ENCODE results near the gene TANC1. TPM values are rescaled to one million over a fixed set of nuclear protein-coding genes. Genes with fewer than 3 reads are reported as not detected.

TANC1 gene
- total RNA-seq, 2 donors from 2014 or later: 51.8 to 58.9 TPM

- H3K4me3 ChIP-seq: no peak overlapping the region
- H3K9me3 ChIP-seq: no peaks in the 10 kb centered on the region
- H3K4me1 ChIP-seq: peaks cover 0 to 70% of the 10 kb centered on the region in 2 donors
- no peaks in the 10 kb centered on the region for H3K36me3 ChIP-seq
- H3K27me3 ChIP-seq: no peaks in the 10 kb centered on the region
- no peak for DNase-seq (ENCODE audit: low spot score)
- H3K27ac ChIP-seq: peak overlapping the region; percentile 72 to 87
- no peak for TF ChIP-seq CTCF (IDR thresholded peaks at IDR 0.05)
Observed at GRCh38 chr2:159126432-159127022, 158.1 kb downstream of the TANC1 start.

- DNase-seq (ENCODE audit: low spot score): no peak
- Histone ChIP-seq H3K27me3 (no peaks in the 10 kb centered on the region), H3K36me3 (no peaks in the 10 kb centered on the region), H3K4me3 (no peak overlapping the region), H3K4me1 (peaks cover 0 to 79% of the 10 kb centered on the region in 2 donors), H3K27ac (peak overlapping the region; percentile 72 to 89), H3K9me3 (no peaks in the 10 kb centered on the region)
- TF ChIP-seq CTCF (IDR thresholded peaks at IDR 0.05): no peak
Observed at GRCh38 chr2:159128191-159128590, 159.8 kb downstream of the TANC1 start.

- no peak for DNase-seq (ENCODE audit: low spot score)
- no peak for TF ChIP-seq CTCF (IDR thresholded peaks at IDR 0.05)
- peaks cover 0 to 78% of the 10 kb centered on the region in 2 donors for H3K4me1 ChIP-seq
- H3K36me3 ChIP-seq: no peaks in the 10 kb centered on the region
- peak overlapping the region; percentile 81 to 89 for H3K27ac ChIP-seq
- no peaks in the 10 kb centered on the region for H3K9me3 ChIP-seq
- no peaks in the 10 kb centered on the region for H3K27me3 ChIP-seq
- no peak overlapping the region for H3K4me3 ChIP-seq
Observed at GRCh38 chr2:159129269-159129668, 160.8 kb downstream of the TANC1 start.

GRCh38 chr2:159129824-159130223 is 161.4 kb downstream of the TANC1 start:
- no peak overlapping the region for H3K4me3 ChIP-seq
- DNase-seq (ENCODE audit: low spot score): no peak

GRCh38 chr2:159130302-159130701 is 161.9 kb downstream of the TANC1 start:
- no peak for DNase-seq (ENCODE audit: low spot score)
- no peak for TF ChIP-seq CTCF (IDR thresholded peaks at IDR 0.05)
- Histone ChIP-seq H3K9me3 (no peaks in the 10 kb centered on the region), H3K27me3 (no peaks in the 10 kb centered on the region), H3K4me1 (peaks cover 0 to 78% of the 10 kb centered on the region in 2 donors), H3K4me3 (no peak overlapping the region), H3K27ac (peak overlapping the region; percentile 81 to 89), H3K36me3 (no peaks in the 10 kb centered on the region)

More at GRCh38 chr2:159129824-159130223, 161.4 kb downstream of the TANC1 start:
- Histone ChIP-seq H3K27me3 (no peaks in the 10 kb centered on the region), H3K4me1 (peaks cover 0 to 78% of the 10 kb centered on the region in 2 donors), H3K36me3 (no peaks in the 10 kb centered on the region), H3K9me3 (no peaks in the 10 kb centered on the region), H3K27ac (peak overlapping the region; percentile 81 to 89)
- TF ChIP-seq CTCF (IDR thresholded peaks at IDR 0.05): no peak

All from right atrium auricular region (tissue), 2 donors.